IPS DF 4.7 (cell line): ENCODE results near the gene FXYD7.
"Not testable (repeated sequence)": the region's sequence is repeated elsewhere in the genome, so short reads cannot be mapped to it uniquely, and the experiment has no call there.

Experiments
- DNase-seq: peaks from one replicate; pipeline ENCODE4 v3.0.0-alpha.2; 2013; ENCODE audit warnings: low spot score; ENCODE audit errors: extremely low read depth

The FXYD7 gene

DNA sequence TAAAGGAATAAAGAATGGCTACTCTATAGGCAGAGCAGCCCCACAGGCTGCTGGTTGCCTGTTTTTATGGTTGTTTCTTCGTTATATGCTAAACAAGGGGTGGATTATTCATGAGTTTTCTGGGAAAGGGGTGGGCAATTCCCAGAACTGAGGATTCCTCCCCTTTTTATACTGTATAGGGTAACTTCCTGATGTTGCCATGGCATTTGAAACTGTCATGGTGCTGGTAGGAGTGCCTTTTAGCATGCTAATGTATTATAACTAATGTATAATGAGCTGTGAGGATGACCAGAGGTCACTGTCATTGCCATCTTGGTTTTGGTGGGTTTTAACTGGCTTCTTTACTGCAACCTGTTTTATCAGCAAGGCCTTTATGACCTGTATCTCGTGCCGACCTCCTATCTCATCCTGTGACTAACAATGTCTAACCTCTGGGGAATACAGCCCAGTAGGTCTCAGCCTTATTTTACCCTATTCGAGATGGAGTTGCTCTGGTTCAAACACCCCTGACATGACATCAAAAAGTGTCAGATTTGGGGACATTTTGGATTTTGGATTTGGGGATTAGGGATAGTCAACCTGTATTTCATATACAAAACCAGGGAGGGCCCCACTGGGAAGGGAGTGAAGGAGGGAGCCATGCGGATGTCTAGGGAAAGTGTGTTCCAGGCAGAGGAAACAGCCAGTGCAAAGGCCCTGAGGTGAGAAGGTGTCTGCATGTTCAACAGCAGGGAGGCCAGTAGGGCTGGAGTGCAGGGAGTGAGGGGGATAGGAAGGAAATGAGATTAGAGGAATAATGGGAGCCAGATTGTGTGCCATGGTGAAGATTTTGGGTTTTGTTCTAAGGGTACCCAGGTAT is 22.4 kb downstream of the FXYD7 start:
- no peak for DNase-seq

DNA sequence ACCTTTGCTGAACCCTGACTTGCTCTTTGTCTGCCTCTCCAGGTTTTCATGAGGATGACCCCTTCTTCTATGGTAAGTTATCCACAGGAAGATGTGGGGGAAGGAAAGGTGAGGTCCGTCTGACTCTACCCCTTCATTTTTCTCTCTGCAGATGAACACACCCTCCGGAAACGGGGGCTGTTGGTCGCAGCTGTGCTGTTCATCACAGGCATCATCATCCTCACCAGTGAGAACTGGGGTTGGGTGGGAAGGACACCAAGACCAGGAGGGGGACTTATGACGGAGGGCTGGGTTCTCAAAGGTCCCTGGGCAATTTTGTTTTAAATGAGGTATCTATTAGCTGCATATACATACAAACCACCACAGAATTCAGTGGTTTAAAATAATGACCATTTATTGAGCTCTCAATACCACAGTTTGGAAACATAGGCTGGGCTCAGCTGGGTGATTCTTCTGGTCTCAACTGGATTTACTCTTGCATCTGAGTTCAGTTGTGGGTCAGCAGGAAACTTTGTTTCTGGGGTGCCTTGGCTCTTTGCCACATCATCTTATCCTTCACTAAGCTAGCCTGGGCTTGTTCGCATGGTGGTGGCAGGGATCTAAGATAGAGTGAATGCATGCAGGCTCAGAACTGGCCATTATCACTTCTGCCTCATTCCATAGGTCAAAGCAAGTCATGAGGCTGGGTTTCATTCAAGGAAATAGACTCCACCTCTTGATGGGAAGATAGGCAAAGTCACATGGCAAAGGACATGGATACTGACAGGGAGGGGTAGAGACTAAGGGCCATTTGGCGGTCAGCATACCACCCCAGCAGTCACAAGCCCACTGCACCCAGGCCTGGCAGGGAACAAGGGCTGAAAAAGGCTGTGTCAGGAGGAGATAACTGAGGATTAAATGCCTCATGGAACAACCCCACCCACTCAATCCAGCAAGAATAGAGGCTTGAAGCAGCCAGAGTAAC is 23.3 kb downstream of the FXYD7 start:
- no peak for DNase-seq

DNA sequence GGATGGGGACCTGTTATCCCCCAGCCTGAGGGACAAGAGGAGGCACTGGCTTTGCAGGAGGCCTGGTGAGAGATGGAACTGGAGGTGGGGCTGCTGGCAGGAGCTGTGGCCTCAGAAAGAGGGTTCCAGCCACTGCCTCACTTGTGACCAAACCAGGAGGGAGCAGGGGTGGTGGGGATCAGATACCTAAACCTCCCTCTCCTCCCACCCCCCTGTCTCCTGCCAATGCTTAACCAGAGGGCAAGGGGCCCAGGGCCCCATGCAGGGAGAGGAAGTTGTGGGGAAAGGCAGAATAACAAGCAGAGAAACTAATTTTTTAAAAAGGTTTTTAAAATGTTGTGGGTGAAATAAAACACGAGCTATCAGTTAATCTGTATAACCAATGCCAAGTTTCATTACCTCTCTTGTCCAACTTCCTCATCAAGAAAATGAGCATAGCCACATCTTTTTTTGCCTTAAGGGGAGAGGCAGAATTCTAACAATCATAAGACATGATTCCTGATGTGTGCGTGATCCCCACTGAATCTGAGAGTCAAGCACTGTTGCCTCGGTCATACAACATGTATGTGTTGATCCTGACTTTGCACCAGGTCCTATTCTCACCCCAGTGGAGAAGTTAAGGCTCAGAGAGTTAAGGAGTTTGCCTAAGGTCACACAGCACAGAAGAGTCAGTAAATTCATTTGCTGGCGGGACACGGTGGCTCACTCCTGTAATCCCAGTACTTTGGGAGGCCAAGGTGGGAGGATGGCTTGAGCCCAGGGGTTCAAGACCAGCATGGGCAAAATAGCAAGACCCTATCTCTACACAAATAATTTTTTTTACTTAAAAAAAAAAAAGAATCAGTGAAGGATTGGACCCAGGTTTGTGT is 24.4 kb downstream of the FXYD7 start:
- no peak for DNase-seq

DNA sequence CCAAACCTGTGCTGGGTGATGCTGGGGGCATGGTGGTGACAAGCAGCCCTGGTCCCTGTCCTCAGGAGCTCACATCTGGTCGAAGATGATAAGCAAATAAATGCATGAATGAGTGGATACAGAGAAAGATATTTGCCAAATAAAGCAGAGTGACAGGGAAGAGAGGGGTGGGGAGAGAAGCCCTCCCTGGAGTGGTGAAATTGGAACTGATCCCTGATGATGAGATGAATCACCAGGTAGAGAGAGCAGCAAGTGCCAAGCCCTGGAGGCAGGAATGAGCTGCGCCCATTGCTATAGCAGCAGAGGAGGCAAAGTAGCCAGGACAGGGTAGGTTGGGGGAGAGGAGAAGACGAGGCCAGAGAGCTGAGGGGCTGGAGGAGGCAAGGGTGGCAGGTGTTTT is 25.1 kb downstream of the FXYD7 start:
- DNase-seq: no peak

DNA sequence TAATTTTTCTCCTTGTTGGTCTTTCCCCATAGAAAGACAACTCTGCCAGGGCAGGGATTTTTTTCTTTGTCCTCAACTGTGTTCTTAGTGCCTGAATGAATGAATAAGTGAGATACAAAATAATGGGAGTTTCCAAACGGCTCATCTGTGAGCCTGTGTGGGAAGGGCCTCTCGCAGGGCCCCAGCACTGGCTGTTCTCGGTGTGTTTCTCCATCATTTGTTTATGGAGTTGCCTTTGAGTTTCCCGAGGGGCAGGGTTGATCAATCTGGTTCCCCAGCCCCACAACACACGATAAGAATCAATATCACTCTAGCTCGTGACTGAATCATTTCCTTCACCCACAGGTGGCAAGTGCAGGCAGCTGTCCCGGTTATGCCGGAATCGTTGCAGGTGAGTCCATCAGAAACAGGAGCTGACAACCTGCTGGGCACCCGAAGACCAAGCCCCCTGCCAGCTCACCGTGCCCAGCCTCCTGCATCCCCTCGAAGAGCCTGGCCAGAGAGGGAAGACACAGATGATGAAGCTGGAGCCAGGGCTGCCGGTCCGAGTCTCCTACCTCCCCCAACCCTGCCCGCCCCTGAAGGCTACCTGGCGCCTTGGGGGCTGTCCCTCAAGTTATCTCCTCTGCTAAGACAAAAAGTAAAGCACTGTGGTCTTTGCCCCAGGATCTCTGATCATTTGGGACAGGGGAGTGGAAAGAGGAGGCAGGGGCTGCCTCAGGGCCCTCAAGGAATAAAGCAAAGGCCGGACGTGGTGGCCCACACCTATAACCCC is 26.4 kb downstream of the FXYD7 start:
- DNase-seq: no peak

DNA sequence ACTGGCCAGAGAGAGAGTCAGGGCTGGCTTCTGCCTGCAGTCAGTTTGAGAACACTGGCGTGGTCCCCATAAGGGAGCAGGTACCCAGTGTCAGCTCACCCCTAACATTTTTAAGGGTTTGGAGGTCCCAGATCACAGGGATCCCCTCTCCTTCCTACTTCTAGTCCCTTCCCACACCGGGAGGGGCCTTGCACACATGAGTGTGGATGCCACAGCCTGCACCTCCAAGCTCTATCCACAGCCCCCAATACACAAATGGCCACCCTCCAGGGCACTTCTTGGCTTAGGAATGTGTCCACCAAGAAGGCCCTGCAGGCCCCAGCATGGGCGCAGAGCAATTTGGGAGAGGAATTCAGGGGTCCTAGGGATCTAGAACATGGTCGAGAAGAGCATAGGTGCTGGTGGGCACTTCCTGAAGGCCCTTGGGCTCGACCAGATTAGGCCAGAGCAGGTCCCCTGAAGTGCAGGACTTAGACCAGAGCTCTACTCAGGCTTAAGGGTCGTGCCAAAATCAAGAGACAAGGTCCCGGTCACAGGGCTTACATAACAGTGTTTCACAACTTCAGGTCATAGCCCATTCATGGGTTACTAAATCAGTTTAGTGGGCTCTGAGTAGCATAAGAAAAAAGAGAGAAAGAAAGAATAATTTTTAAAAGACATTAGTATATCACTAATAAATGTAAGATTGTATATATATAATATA is 27.5 kb downstream of the FXYD7 start:
- DNase-seq: no peak

DNA sequence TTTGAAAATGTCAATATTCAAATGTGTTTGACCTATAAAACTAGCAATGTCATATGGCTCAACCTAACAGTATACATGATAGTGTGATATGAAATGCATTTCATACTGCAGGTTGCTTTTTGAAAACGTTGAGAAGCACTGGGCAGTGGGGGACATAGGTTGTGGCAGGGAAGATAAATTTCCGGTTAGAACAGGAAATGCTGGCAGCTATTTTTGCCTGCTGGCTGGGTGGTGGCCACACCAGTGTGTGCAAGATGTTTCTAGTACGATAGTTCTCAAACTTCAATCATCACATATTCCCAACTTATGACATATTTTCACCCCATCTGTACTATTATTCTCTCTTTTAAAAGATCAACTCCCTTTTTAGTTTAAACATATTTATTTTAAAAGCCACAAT is 28.7 kb downstream of the FXYD7 start:
- DNase-seq: no peak

DNA sequence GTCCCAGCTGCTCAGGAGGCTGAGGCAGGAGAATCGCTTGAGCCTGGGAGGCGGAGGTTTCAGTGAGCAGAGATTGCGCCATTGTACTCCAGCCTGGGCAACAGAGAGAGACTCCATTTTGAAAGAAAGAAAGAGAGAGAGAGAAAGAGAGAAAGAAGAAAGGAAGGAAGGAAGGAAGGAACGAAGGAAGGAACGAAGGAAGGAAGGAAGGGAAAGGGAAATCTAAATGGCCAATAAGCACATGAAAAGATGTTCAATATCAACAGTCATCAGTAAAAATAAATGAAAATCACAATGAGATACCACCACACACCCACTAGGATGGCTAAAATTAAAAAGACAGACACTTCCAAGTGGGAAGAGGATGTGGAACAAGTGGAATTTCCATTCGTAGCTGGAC is 31.2 kb downstream of the FXYD7 start:
- DNase-seq: no peak

DNA sequence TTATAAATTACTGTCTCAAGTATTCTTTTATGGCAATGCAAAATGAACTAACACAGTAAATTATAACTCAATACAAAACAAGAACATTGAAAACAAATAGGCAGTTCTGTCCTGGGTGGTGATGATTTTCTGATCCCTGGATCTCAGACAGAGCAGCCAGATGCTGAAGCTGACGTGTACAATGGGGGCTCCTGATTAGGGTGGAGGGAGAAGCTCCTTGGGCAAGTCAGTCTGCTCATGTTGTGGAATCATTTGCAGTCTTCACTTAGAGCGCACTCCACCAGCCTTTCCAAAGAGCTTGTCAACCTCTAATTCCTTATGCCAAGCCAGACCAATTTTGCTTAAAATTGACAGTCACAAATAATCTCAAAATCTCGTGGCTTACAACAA is 33.1 kb downstream of the FXYD7 start:
- DNase-seq: no peak

DNA sequence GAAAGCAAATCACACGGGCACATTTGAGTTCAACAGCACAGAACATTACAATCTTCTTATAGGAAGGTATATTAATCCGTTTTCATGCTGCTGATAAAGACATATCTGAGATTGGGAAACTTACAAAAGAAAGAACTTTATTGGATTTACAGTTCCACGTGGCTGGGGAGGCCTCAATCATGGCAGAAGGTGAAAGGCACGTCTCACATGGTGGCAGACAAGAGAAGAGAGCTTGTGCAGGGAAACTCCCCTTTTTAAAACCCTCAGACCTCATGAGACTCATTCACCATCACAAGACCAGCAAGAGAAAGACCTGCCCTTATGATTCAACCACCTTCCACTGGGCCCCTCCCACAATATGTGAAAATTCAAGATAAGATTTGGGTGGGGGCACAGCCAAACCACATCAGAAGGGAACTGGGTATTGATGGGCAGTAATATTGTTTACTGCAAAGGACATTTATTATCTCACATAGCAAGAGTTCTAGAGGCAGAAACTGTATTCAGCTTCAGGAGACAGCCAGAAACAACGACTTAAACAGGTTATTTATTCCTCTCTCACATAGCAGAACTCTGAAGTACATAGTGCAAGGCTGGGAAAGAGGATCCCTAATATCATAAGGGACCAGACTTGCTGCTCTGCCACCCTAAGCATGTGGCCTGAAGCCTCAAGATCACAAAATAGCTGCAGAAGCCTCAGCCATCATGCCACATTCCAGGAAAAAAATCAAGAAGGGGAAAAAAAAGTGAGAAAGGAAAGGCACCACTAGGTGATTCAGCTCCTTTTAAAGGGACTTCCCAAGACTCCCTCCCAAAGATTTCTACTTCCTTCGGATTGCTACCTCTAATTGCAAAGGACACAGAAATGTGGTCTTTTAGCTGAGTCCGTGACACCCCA is 34.6 kb downstream of the FXYD7 start:
- DNase-seq: no peak

DNA sequence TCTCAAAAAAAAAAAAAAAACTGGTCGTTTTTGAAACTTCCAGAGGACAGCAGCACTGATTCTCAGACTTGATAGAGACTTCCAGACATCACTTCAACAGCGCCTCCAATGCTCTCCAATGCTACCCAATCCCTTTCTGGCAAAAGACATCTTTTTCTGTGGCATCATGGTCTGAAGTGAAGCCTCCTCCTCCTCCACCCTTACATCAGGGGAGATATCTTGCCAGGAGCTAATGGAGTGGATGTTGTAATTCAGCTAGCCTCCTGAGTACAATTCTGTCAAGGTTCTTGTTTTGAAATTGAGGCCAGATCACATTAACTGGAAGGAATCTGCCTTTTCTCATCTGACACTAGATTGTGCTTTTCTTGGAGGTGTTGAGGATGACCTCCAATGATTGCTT is 35.6 kb downstream of the FXYD7 start:
- no peak for DNase-seq

DNA sequence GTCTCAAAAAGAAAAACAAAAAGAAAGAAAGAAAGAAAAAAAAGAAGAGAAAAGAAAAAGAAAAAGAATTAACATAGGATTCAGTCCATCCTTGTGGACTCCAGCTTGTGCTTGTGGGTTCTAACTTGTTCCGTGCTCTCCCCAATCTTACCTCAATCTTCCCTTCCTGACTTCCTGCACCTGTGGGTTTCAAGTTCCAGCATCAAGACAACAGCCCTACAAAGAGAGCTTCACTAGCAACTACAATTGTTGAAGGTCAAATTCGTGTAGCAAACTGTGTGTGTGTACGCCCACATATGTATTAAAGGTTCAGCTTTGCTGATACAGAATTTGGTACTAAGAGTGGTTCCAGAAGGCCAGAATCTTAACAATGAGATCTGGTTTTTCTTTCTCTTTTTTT is 36.8 kb downstream of the FXYD7 start:
- DNase-seq: no peak

DNA sequence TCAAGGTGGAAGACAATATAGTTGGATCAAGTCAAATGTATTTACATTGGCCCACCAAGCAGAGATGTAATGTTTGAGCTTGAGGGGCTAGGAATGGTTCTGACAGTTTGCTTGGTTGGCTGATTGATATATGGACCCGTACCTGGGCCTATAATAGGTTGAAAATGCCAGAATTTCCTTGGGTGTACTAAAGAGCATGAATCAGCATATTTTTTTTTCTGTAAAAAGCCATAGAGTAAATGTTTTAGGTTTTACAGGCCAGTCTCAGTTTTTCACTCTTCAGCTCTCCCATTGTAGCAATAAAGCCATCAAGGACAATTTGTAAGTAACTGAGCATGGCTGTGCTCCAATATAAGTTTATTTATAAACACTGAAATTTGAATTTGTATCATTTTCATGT is 38.3 kb downstream of the FXYD7 start:
- DNase-seq: no peak

DNA sequence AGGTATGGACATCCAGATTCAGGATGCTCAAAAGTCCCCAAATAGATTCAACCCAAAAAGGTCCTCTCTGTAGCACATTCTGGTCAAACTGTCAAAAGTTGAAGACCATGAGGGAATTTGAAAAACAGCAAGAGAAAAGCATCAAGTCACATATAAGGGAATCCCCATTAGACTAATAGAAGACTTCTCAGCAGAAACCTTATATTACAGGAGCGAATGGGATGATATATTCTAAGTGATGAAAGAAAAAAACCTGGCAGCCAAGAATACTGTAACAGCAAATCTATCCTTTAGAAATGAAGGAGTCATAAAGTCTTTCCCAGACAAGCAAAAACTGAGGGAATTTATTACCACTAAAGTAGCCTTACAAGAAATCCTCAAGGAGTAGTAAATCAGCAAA is 41.2 kb downstream of the FXYD7 start:
- DNase-seq: no peak

DNA sequence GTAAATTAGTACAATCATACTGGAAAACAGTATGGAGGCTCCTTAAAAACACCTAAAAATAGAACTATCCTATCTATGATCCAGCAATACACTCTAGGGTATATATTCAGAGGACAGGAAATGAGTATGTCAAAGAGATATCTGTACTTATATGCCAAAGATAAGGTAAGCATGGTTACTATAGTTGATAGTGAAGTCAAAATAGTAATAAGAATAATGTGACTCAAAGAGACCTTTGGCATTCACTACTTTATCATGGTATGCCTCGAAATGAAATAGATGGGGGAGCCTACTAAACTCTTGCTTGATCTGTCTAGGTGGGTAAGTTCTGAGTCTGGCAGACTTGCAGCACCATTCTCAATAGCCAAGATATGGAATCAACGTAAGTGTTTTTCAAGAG is 41.8 kb downstream of the FXYD7 start:
- DNase-seq: no peak

DNA sequence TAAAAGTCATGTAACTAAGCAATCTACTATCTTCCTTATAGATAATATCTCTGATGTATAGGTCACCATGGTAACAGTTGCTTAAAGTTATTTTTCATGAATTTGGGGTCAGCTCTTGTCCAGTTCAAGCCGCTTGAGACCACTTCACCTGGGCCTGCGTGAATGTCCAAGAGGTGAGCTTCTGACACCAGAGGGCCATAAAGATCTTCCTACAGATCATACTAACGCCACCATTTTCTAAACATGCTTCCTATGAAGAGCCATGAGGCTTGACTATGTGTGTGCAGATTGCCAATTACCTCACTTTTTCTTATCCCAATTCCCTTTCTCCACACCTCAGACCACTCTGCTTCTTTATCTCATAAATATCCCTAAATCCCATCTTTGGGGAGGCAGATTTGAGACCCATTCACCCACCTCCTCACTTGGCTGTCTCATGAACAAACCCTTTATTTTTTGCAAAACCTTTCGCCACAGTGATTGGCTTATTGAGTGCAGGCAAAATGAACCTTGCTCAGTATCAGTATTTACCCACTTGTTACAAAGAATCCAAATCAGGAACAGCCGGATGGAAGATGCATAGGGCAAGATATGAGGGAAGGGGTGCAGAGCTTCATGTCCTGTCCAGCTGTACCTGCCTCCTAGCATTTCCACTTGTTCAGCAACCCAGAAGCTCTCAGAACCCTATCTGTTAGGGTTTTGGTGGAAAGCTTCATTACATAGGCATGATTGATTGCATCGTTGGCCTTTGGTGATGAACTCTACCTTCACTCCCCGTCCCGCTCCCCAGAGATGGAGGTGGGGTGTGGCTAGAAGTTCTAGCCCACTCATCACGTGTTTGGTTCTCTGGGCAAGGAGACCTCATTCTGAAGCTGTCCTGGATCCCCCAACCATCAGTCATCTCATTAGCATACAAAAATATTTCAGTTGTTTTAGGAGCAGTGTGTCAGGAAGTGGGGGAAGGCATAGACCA is 51.2 kb downstream of the FXYD7 start:
- no peak for DNase-seq

DNA sequence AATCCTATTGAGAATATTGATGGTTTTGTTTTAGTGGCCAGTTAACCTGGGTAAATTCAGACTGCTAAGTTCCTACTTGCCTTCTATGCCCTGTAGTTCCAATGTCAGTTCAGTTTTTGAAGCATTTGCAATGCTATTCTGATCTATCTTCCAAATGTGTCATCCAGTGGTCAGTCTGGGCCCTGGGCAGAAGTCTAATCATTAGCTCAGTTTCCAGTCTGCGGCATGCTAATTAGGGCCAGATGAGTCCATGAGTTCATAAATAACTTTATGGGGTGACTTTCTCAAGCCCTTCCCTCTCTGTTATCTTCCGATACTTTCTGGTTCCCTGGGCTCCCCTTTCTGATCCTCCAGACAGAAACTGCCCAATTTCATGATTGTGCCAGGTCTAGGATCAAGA is 52.8 kb downstream of the FXYD7 start:
- no peak for DNase-seq

DNA sequence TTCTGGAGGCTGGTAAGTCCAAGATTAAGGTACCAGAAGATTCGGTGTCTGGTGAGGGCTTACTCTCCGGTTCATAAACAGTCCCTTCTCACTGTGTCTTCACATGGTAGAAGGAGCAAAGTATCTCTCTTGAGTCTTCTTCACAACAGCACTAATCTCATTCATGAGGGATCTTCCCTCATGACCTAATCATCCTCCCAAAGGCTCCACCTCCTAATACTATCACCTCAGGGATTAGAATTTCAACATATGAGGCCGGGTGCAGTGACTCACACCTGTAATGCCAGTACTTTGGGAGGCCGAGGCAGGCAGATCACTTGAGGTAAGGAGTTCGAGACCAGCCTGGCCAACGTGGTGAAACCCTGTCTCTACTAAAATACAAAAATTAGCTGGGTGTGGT is 53.8 kb downstream of the FXYD7 start:
- not testable (repeated sequence) for DNase-seq
